Ascending aorta (tissue), 2 donors: ENCODE measurements around the gene PRKAR1B. TPM values are rescaled to one million over a fixed set of nuclear protein-coding genes. Genes with fewer than 3 reads are reported as not detected.

ENCODE experiments used
- DNase-seq, 2 donors: peaks; one replicate each; pipeline ENCODE4 v3.0.0-alpha.2; 2019; ENCODE audit warnings: low spot score in 2 of 2
- H3K27ac ChIP-seq, 2 donors: fragments of 200-600 bp; sonication (generic); one replicate each; pipeline ENCODE4 v1.5.1; 2016 to 2017; ENCODE audit warnings: mild to moderate bottlenecking in 1 of 2
- H3K27me3 ChIP-seq: fragments of 200-600 bp; sonication (generic); one replicate; pipeline ENCODE4 v1.5.1; 2017
- H3K36me3 ChIP-seq, 2 donors: fragments of 200-600 bp; sonication (generic); one replicate each; pipeline ENCODE4 v1.5.1; 2016
- H3K4me1 ChIP-seq, 2 donors: fragments of 200-600 bp; sonication (generic); one replicate each; pipeline ENCODE4 v1.5.1; 2016 to 2017; ENCODE audit warnings: mild to moderate bottlenecking in 1 of 2
- H3K4me3 ChIP-seq, 2 donors: fragments of 200-600 bp; sonication (generic); one replicate each; pipeline ENCODE4 v1.5.1; 2016 to 2017; ENCODE audit warnings: mild to moderate bottlenecking in 1 of 2
- H3K9me3 ChIP-seq, 2 donors: fragments of 200-600 bp; sonication (generic); one replicate each; pipeline ENCODE4 v1.5.1; 2016
- CTCF ChIP-seq, 3 experiments: fragments of 200-600 bp in 2 of 3; fragments of 450-650 bp in 1 of 3; sonication (generic) in 2 of 3; IDR thresholded peaks; one replicate each; pipeline ENCODE4 v1.5.1; 2016 to 2019; ENCODE audit warnings: antibody characterized with exemption in 3 of 3, mild to moderate bottlenecking in 1 of 3, moderate library complexity in 1 of 3
- intact Hi-C: fragments of 100-400 bp; cut with DNase I; formaldehyde crosslinking; loops from one replicate; pipeline ENCODE4 v1.15.1; 2023
- total RNA-seq: library from RNA; depleted of rRNA; stranded (reverse); fragments of >200 nt; gene quantifications from one replicate; pipeline ENCODE4 v1.1.0, GENCODE V29; 2016

Gene PRKAR1B
- total RNA-seq, 1 donor from 2014 or later = 13.0 TPM

- Histone ChIP-seq H3K4me3 (peak overlapping the region; percentile 58 to 83), H3K36me3 (peaks cover 33 to 50% of the 10 kb centered on the region in 2 donors), H3K27me3 (no peaks in the 10 kb centered on the region), H3K9me3 (no peaks in the 10 kb centered on the region), H3K27ac (peak overlapping the region; percentile 97), H3K4me1 (peaks cover 16 to 55% of the 10 kb centered on the region in 2 donors)
- intact Hi-C loops = loop anchor here (5.0 to 10.0 kb wide), 3 partner anchors 180 to 355 kb away; no protein-coding TSS in a partner anchor
- DNase-seq = no peak
- TF ChIP-seq CTCF (IDR thresholded peaks at IDR 0.05) = no peak
These were observed 214.4 kb downstream of the PRKAR1B start for GRCh38 chr7:512541-513311.

DNA sequence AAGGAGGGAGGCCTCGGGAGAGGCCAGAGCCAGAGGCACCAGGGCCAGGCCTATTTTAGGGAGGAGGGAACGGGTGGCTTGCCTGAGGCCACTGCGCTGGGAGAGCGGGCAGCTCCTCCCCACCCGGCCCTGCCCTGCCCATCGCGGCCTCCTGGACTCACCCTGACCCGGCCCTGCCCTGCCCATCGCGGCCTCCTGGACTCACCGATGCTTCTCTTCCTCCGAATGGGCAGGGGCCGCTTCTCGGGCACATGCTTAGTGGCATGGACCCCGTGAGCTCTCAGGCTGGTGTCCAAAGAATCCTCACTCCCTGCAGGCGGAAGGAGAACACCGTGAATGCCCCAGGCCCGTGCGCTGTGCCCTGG lies 215.0 kb downstream of the PRKAR1B start:
- DNase-seq = no peak
- no peaks in the 10 kb centered on the region for H3K27me3 ChIP-seq
- TF ChIP-seq CTCF (IDR thresholded peaks at IDR 0.05) = no peak
- peaks cover 39 to 56% of the 10 kb centered on the region in 2 donors for H3K36me3 ChIP-seq
- H3K4me3 ChIP-seq = no peak overlapping the region
- H3K27ac ChIP-seq = peak overlapping the region; percentile 97
- no peaks in the 10 kb centered on the region for H3K9me3 ChIP-seq
- peaks cover 16 to 57% of the 10 kb centered on the region in 2 donors for H3K4me1 ChIP-seq
- intact Hi-C loops = loop anchor here (5.0 to 10.0 kb wide), 3 partner anchors 180 to 355 kb away; no protein-coding TSS in a partner anchor

GRCh38 chr7:511476-512145 lies 215.5 kb downstream of the PRKAR1B start:
- Histone ChIP-seq H3K27ac (peak overlapping the region; percentile 97), H3K4me1 (peaks cover 16 to 63% of the 10 kb centered on the region in 2 donors), H3K4me3 (no peak overlapping the region), H3K36me3 (peaks cover 44 to 61% of the 10 kb centered on the region in 2 donors), H3K9me3 (no peaks in the 10 kb centered on the region), H3K27me3 (no peaks in the 10 kb centered on the region)
- TF ChIP-seq CTCF (IDR thresholded peaks at IDR 0.05) = no peak
- intact Hi-C loops = loop anchor here (5.0 to 10.0 kb wide), 3 partner anchors 179 to 356 kb away; no protein-coding TSS in a partner anchor
- DNase-seq = no peak

DNA sequence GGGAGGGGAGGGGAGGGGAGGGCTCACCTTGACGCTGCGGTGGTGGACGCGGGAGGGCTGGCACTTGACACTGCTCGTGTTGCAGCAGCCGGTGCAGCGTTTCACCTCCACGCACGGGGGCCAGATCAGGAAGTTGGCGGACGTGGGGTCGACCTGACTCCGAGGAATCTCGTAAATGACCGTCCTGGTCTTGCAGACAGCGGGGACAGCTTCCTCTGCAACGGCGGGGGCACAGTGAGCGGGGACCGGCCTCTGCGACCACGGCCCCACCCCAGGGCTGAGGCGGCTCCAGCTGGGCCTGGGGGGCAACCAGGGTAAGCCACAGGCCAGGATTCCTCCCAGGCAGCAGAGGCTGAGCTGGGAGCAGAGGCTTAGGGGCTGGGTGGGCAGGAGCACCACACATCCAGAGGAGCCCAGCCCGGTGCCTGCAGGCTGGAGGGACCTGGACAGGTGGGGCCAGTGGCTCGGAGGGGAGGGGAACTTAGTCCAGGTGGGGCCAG lies 216.2 kb downstream of the PRKAR1B start:
- peaks cover 16 to 60% of the 10 kb centered on the region in 2 donors for H3K4me1 ChIP-seq
- no peaks in the 10 kb centered on the region for H3K27me3 ChIP-seq
- peaks cover 48 to 69% of the 10 kb centered on the region in 2 donors for H3K36me3 ChIP-seq
- intact Hi-C loops = loop anchor here (5.0 to 10.0 kb wide), 3 partner anchors 179 to 356 kb away; no protein-coding TSS in a partner anchor
- no peak for TF ChIP-seq CTCF (IDR thresholded peaks at IDR 0.05)
- no peak overlapping the region for H3K4me3 ChIP-seq
- no peak for DNase-seq
- peak overlapping the region; percentile 97 for H3K27ac ChIP-seq
- no peaks in the 10 kb centered on the region for H3K9me3 ChIP-seq

DNA sequence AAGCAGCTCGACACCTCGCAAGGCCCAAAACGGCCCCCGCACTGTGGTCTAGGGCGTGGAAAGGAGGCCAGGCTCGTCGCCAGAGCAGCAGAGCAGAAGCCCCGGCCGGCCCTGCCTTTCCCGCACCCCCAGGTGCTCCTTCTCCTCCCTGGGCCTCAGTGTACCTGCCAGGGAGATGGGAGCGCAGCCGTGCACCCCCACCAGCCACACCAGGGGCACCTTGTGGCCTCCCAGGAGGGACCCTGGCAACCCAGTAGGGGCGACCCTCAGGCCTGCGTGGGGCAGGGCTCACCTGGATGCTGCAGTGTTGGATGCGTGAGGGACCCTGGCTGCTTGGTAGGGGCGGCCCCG lies 217.0 kb downstream of the PRKAR1B start:
- Histone ChIP-seq H3K27me3 (no peaks in the 10 kb centered on the region), H3K27ac (peak overlapping the region; percentile 48 to 62), H3K36me3 (peaks cover 53 to 76% of the 10 kb centered on the region in 2 donors), H3K4me1 (peaks cover 15 to 60% of the 10 kb centered on the region in 2 donors), H3K9me3 (no peaks in the 10 kb centered on the region), H3K4me3 (no peak overlapping the region)
- DNase-seq = no peak
- no peak for TF ChIP-seq CTCF (IDR thresholded peaks at IDR 0.05)
- intact Hi-C loops = loop anchor here (5.0 to 10.0 kb wide), 3 partner anchors 178 to 357 kb away; no protein-coding TSS in a partner anchor
